B cell (primary cell): Measurements from ENCODE around the gene TMPRSS15. TPM values are rescaled to one million over a fixed set of nuclear protein-coding genes. Genes with fewer than 3 reads are reported as not detected.

Source experiments
- ATAC-seq: fragments of 200-7000 bp; cut with Tn5 transposase; one replicate; pipeline ENCODE4 v1.10.0; 2021; ENCODE audit warnings: low read depth, mild to moderate bottlenecking, moderate number of reproducible peaks, moderate library complexity
- CTCF ChIA-PET: fragments of 350-600 bp; sonication (Branson Sonifier 250); formaldehyde crosslinking; loops from one replicate; lab custom pipeline; 2021; ENCODE audit warnings: antibody characterized with exemption, inconsistent platforms; lab: Charles Lee
- POLR2A ChIA-PET: fragments of 350-600 bp; sonication (Branson Sonifier 250); formaldehyde crosslinking; loops from one replicate; lab custom pipeline; 2021; ENCODE audit warnings: antibody characterized with exemption; lab: Charles Lee
- DNase-seq: peaks from one replicate; pipeline ENCODE4 v3.0.0; 2013
- H2AFZ ChIP-seq: 2 replicates; pipeline ENCODE4 v1.6.1; 2012; ENCODE audit warnings: mild to moderate bottlenecking, low read depth, low read length; ENCODE audit not compliant: insufficient read depth, poor library complexity, severe bottlenecking
- H3K27ac ChIP-seq, 2 donors: 1 replicate in 1 of 2; 2 replicates in 1 of 2; pipeline ENCODE4 v1.5.1; 2012 to 2013; ENCODE audit warnings: low read length in 2 of 2, mild to moderate bottlenecking in 2 of 2, moderate library complexity in 1 of 2
- H3K27me3 ChIP-seq, 4 experiments: fragments of 200-600 bp in 1 of 4; sonication (generic) in 1 of 4; replicated peaks in 1 of 4; 1 replicate in 2 of 4; 2 replicates in 2 of 4; pipeline versions ENCODE4 v1.6.1 to v1.7.0; 2013 to 2016; ENCODE audit warnings: low read length in 3 of 4, mild to moderate bottlenecking in 2 of 4, mixed read lengths in 1 of 4, moderate library complexity in 1 of 4; ENCODE audit not compliant: insufficient read depth in 4 of 4, control insufficient read depth in 3 of 4; ENCODE audit errors: control extremely low read depth in 1 of 4
- H3K36me3 ChIP-seq, 2 experiments: replicated peaks in 1 of 2; 1 replicate in 1 of 2; 2 replicates in 1 of 2; pipeline versions ENCODE4 v1.6.1 to v1.7.1; 2013; ENCODE audit warnings: low read length in 1 of 2; ENCODE audit not compliant: insufficient read depth in 2 of 2, control insufficient read depth in 1 of 2; ENCODE audit errors: control extremely low read depth in 1 of 2, extremely low read depth in 1 of 2
- H3K4me1 ChIP-seq, 2 donors: fragments of 200-600 bp in 1 of 2; sonication (generic) in 1 of 2; 1 replicate in 1 of 2; 2 replicates in 1 of 2; pipeline versions ENCODE4 v1.5.1 to v1.6.1; 2013 to 2017; ENCODE audit warnings: low read length in 2 of 2; ENCODE audit not compliant: control insufficient read depth in 2 of 2, insufficient read depth in 2 of 2
- H3K4me2 ChIP-seq: replicated peaks from 2 replicates; pipeline ENCODE3; 2012; ENCODE audit warnings: mild to moderate bottlenecking, low read depth, low read length; ENCODE audit not compliant: poor library complexity, severe bottlenecking
- H3K4me3 ChIP-seq, 5 experiments: fragments of 200-600 bp in 1 of 5; sonication (generic) in 1 of 5; 1 replicate in 3 of 5; 2 replicates in 2 of 5; pipeline versions ENCODE4 v1.5.1 to v1.7.0; 2011 to 2016; ENCODE audit warnings: low read length in 4 of 5, mild to moderate bottlenecking in 4 of 5, low read depth in 2 of 5, control low read depth in 1 of 5, moderate library complexity in 1 of 5; ENCODE audit not compliant: insufficient read depth in 1 of 5; ENCODE audit errors: control extremely low read depth in 1 of 5, extremely low read depth in 1 of 5
- H3K79me2 ChIP-seq: fragments of 200-600 bp; sonication (generic); one replicate; pipeline ENCODE4 v1.6.0; 2016; ENCODE audit warnings: low read length; ENCODE audit not compliant: control insufficient read depth, insufficient read depth
- H3K9ac ChIP-seq: fragments of 200-600 bp; sonication (generic); 2 replicates; pipeline ENCODE4 v1.6.1; 2017; ENCODE audit warnings: mild to moderate bottlenecking, low read length, moderate library complexity
- H3K9me3 ChIP-seq, 3 donors: one replicate each; pipeline versions ENCODE4 v1.6.1 to v1.7.1; 2013; ENCODE audit warnings: low read length in 2 of 3; ENCODE audit not compliant: control insufficient read depth in 2 of 3, insufficient read depth in 1 of 3; ENCODE audit errors: control extremely low read depth in 1 of 3
- H4K20me1 ChIP-seq: 2 replicates; pipeline ENCODE4 v1.6.0; 2012; ENCODE audit warnings: mild to moderate bottlenecking, low read length; ENCODE audit not compliant: insufficient read depth, control insufficient read depth, poor library complexity, severe bottlenecking
- H3K27ac Mint-ChIP-seq: one replicate; pipeline ENCODE4 v1.8.0; 2021; ENCODE audit warnings: mixed read lengths
- H3K27me3 Mint-ChIP-seq: one replicate; pipeline ENCODE4 v1.8.0; 2021; ENCODE audit warnings: mixed read lengths
- H3K4me1 Mint-ChIP-seq: one replicate; pipeline ENCODE4 v1.8.0; 2021; ENCODE audit warnings: mixed read lengths
- H3K4me3 Mint-ChIP-seq: one replicate; pipeline ENCODE4 v1.8.0; 2021; ENCODE audit warnings: mixed read lengths
- H3K9me3 Mint-ChIP-seq: one replicate; pipeline ENCODE4 v1.8.0; 2022; ENCODE audit warnings: mixed read lengths; ENCODE audit not compliant: insufficient read depth
- EZH2 ChIP-seq: IDR thresholded peaks from 2 replicates; pipeline ENCODE4 v1.6.1; 2012; ENCODE audit warnings: borderline replicate concordance, low read depth, mild to moderate bottlenecking, moderate library complexity, low read length; ENCODE audit not compliant: insufficient read depth, poor library complexity, severe bottlenecking
- WGBS: methylation state at CpG from one replicate; pipeline ENCODE4 v1.1.5; 2013; ENCODE audit warnings: missing lambda C conversion rate; ENCODE audit not compliant: insufficient coverage; 5-methylcytosine and 5-hydroxymethylcytosine counted together
- intact Hi-C: fragments of 100-400 bp; cut with micrococcal nuclease; formaldehyde crosslinking; loops from one replicate; pipeline ENCODE4 v1.10.0; 2022
- polyA plus RNA-seq: library from polyadenylated mRNA; depleted of rRNA; stranded (reverse); fragments of >200 nt; gene quantifications from 2 replicates; pipeline ENCODE4 v1.2.3, GENCODE V29; 2012
- total RNA-seq, 2 donors: library from RNA; stranded (reverse); fragments of 120-200 nt in 1 of 2; gene quantifications; 1 replicate in 1 of 2; 2 replicates in 1 of 2; pipeline versions ENCODE4 v1.2.3 to v1.2.4, GENCODE V29; 2013 to 2022
- TF ChIP-seq, protein P1 (sequence below): fragments of 200-600 bp; IDR thresholded peaks from one replicate; pipeline ENCODE4 v1.8.0; 2022; ENCODE audit warnings: antibody characterized with exemption, mild to moderate bottlenecking

Gene TMPRSS15
- total and polyA plus RNA-seq, 2 donors (not counting 1 experiment from before 2014, with no cell fraction given): 0.04 TPM; not detected in 1

DNA sequence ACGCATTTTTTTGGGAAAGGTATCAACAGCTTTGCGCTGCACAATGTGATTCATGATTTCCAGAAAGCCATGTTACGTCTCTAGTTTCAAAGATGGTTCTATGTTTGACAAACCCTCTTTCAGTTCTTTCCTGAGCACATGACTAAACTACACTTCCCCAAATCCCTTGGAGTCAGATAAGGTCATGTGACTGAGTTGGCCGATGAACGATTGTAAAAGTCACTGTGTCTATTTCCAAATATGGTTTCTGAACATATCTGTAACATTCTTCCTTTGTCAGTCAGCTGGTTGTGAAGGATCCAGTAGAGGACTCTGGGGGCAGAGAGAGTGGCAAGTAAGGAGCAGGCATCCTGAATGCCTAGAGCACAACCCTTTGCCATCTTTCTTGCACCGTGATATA, 35.4 kb downstream of the TMPRSS15 start:
- CTCF ChIA-PET: no interaction called here

DNA sequence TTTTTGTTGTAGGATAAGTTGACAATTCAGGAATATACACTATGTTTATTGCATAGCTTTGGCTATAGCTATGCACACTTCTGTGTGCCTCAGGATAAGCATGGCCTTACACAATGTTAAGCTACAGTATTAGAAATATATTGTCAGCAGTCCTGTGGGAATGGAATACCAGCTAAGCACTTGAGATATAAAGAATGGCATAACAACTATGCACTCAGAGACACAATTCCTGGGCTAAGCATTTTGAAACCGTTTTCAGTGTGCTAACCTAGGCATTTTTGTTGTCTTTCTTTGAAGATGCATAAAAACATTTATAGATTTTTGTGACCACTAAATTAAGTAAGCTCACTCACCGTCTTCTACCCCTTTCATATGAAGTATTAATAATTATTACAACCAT, 46.8 kb downstream of the TMPRSS15 start:
- TF ChIP-seq, protein P1, sequence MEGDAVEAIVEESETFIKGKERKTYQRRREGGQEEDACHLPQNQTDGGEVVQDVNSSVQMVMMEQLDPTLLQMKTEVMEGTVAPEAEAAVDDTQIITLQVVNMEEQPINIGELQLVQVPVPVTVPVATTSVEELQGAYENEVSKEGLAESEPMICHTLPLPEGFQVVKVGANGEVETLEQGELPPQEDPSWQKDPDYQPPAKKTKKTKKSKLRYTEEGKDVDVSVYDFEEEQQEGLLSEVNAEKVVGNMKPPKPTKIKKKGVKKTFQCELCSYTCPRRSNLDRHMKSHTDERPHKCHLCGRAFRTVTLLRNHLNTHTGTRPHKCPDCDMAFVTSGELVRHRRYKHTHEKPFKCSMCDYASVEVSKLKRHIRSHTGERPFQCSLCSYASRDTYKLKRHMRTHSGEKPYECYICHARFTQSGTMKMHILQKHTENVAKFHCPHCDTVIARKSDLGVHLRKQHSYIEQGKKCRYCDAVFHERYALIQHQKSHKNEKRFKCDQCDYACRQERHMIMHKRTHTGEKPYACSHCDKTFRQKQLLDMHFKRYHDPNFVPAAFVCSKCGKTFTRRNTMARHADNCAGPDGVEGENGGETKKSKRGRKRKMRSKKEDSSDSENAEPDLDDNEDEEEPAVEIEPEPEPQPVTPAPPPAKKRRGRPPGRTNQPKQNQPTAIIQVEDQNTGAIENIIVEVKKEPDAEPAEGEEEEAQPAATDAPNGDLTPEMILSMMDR: no peak
- TF ChIP-seq EZH2: no peak
- Histone ChIP-seq H3K79me2 (no peaks in the 10 kb centered on the region), H3K4me2 (no peak overlapping the region), H3K27ac (no peak overlapping the region), H2AFZ (no peak overlapping the region), H4K20me1 (no peaks in the 10 kb centered on the region), H3K27me3 (no peaks in the 10 kb centered on the region), H3K4me1 (no peaks in the 10 kb centered on the region), H3K9ac (no peak overlapping the region), H3K4me3 (no peak overlapping the region), H3K9me3 (no peaks in the 10 kb centered on the region), H3K36me3 (no peaks in the 10 kb centered on the region)
- H3K4me3 Mint-ChIP-seq: no peak overlapping the region
- no peaks in the 10 kb centered on the region for H3K4me1 Mint-ChIP-seq
- ATAC-seq: no peak
- POLR2A ChIA-PET: no interaction called here
- H3K27ac Mint-ChIP-seq: no peak overlapping the region
- intact Hi-C loops: no loop called here
- no peaks in the 10 kb centered on the region for H3K9me3 Mint-ChIP-seq
- WGBS: no CpG with 5 or more reads among the region's 2 CpGs
- CTCF ChIA-PET: no interaction called here
- H3K27me3 Mint-ChIP-seq: no peaks in the 10 kb centered on the region
- no peak for DNase-seq

More for the DNA sequence above, 35.4 kb downstream of the TMPRSS15 start:
- WGBS: no CpG with 5 or more reads among the region's 6 CpGs
- Histone ChIP-seq H3K36me3 (no peaks in the 10 kb centered on the region), H4K20me1 (no peaks in the 10 kb centered on the region), H3K4me2 (no peak overlapping the region), H2AFZ (no peak overlapping the region), H3K4me3 (no peak overlapping the region), H3K79me2 (no peaks in the 10 kb centered on the region), H3K27me3 (no peaks in the 10 kb centered on the region), H3K9ac (no peak overlapping the region), H3K9me3 (no peaks in the 10 kb centered on the region), H3K4me1 (no peaks in the 10 kb centered on the region), H3K27ac (no peak overlapping the region)
- no peak overlapping the region for H3K27ac Mint-ChIP-seq
- no peak for DNase-seq
- intact Hi-C loops: no loop called here
- H3K9me3 Mint-ChIP-seq: no peaks in the 10 kb centered on the region
- POLR2A ChIA-PET: no interaction called here
- no peak for ATAC-seq
- H3K27me3 Mint-ChIP-seq: no peaks in the 10 kb centered on the region
- no peak overlapping the region for H3K4me3 Mint-ChIP-seq
- peaks cover 5% of the 10 kb centered on the region for H3K4me1 Mint-ChIP-seq
- no peak for TF ChIP-seq EZH2
- TF ChIP-seq, protein P1: no peak
